Nasal cavity respiratory epithelium epithelial cell of viscerocranial mucosa (primary cell): Measurements from ENCODE around the gene CHL1. TPM values are rescaled to one million over a fixed set of nuclear protein-coding genes. Genes with fewer than 3 reads are reported as not detected.

Source experiments
- total RNA-seq: library from RNA; depleted of rRNA; stranded (reverse); fragments of >200 nt; gene quantifications from 2 replicates; pipeline ENCODE4 v1.2.3, GENCODE V29; 2014

Gene CHL1
- 2.2 TPM in 1 of 2 replicates, not detected in the other for total RNA-seq

GRCh38 chr3:196311-197148 is at the start of gene CHL1:
Gene CHL1, plus strand, starts transcription at chr3:196763. Its CDS starts 123,014 bp downstream, at chr3:319777.

